BLaER1 (cell line): ENCODE measurements around the gene SPINDOC.
"Not testable (repeated sequence)": the region's sequence is repeated elsewhere in the genome, so short reads cannot be mapped to it uniquely, and the experiment has no call there.

Experiments
- H3K27ac ChIP-seq: shearing (Covaris generic); formaldehyde crosslinking; 2 replicates; pipeline ENCODE4 v1.8.1; 2022
- H3K27me3 ChIP-seq: shearing (Covaris generic); formaldehyde crosslinking; 2 replicates; pipeline ENCODE4 v1.8.1; 2022
- H3K36me3 ChIP-seq: shearing (Covaris generic); formaldehyde crosslinking; 2 replicates; pipeline ENCODE4 v1.8.1; 2022
- H3K4me1 ChIP-seq: shearing (Covaris generic); formaldehyde crosslinking; 2 replicates; pipeline ENCODE4 v1.8.1; 2022
- H3K4me2 ChIP-seq: shearing (Covaris generic); formaldehyde crosslinking; 2 replicates; pipeline ENCODE4 v1.8.1; 2022
- H3K4me3 ChIP-seq: shearing (Covaris generic); formaldehyde crosslinking; 2 replicates; pipeline ENCODE4 v1.8.1; 2022
- H3K9ac ChIP-seq: shearing (Covaris generic); formaldehyde crosslinking; 2 replicates; pipeline ENCODE4 v1.8.1; 2022
- H3K9me3 ChIP-seq: shearing (Covaris generic); formaldehyde crosslinking; 2 replicates; pipeline ENCODE4 v1.8.1; 2022
- H4K20me1 ChIP-seq: shearing (Covaris generic); formaldehyde crosslinking; 2 replicates; pipeline ENCODE4 v1.8.1; 2022
- Cebpa-rat ChIP-seq: shearing (Covaris generic); IDR thresholded peaks from 2 replicates; pipeline ENCODE4 v1.8.1; 2022

Gene SPINDOC

DNA sequence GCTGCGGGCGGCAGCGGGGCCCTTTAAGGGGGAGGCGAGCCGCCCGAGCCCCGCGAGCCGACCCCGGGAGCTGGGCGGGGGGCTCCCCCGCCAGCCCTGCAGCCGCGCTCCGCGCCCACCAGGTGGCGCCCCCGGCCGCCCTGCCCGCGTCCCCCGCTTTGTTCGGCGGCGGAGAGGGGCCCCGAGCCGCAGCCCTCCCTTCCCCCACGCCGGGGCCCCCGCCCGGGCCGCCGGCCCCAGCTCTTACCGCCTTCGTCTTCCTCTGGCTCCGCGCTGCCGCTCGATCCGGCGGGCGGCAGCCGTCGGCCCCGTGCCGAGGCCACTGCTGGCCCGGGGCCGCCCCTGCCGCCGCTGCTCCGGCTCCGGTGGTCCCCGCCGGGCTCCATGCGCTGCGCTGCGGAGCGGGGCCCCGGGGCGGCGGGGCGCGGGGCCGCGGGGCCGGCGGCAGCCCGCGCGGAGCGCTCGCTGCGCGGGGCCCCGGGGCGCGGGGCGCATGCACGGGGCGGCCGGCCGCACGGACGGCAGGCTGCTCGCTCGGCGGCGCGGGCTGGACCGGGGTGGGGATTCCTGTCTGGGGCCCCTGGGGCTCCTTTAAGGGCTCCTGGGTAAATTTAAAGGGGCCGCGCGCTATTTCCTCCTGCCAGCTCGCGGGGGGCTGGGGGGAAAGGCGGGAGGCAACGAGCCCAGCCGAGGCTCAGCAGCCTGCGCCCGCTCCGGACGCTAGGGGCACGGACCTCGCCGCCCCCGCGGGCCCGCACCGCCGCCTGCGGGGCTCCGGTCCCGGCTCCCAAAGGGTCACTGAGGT is 44.8 kb upstream of the SPINDOC start, which contains the start of gene ZFTA:
Gene ZFTA, minus strand, starts transcription at position 539 of the 805 bp plus-strand sequence. Its CDS starts 153 bp downstream, at position 386.
- Histone ChIP-seq H3K27me3 (peaks cover 26% of the 10 kb centered on the region), H3K4me3 (peak within 1 kb of the TSS; percentile 96), H4K20me1 (peaks cover 43% of the 10 kb centered on the region), H3K27ac (peak within 1 kb of the TSS; percentile 89), H3K9ac (peak within 1 kb of the TSS; percentile 90), H3K36me3 (peaks cover 25% of the 10 kb centered on the region), H3K4me2 (peak within 1 kb of the TSS; percentile 99), H3K4me1 (peaks cover 38% of the 10 kb centered on the region), H3K9me3 (no peaks in the 10 kb centered on the region)
- TF ChIP-seq Cebpa-rat, result no peak

DNA sequence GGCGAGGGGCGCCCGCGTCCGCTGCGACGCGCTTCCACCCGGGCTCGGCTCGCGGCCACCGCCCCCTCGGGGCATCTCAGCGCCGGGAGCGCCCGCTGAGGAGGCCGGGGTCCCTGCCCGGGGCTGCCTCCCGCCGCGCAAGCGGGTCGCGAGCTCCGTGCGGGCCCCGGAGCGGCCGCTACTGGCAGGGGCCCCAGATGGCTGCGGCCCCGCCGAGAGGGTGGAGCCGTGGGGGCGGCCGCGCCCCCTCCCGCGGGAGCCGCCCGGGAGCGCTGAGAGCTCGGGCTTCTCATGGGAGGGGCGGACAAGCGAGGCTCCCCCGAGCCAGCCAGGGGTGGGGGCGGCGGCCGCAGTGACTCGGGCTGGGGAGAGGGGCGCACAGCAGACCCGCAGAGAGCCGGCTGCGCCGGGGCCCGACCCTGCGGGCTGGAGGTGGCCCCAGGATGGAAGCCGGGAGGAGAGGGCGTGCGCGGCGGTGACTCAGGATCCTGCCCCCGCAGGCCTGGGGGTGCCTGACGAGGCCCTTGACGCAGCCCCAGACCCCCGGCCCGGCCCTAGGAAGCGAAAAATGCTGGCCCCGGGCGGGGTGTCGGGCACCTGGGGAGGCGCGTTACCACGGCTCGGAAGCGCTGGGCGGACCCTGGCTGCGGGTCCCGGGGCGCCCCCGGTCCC is 44.1 kb upstream of the SPINDOC start:
- Histone ChIP-seq H4K20me1 (peaks cover 39% of the 10 kb centered on the region), H3K36me3 (peaks cover 20% of the 10 kb centered on the region), H3K9me3 (no peaks in the 10 kb centered on the region), H3K4me1 (peaks cover 38% of the 10 kb centered on the region), H3K4me2 (peak overlapping the region; percentile 99), H3K4me3 (peak overlapping the region; percentile 96), H3K27ac (peak overlapping the region; percentile 89), H3K27me3 (peaks cover 26% of the 10 kb centered on the region), H3K9ac (peak overlapping the region; percentile 90)
- no peak for TF ChIP-seq Cebpa-rat

DNA sequence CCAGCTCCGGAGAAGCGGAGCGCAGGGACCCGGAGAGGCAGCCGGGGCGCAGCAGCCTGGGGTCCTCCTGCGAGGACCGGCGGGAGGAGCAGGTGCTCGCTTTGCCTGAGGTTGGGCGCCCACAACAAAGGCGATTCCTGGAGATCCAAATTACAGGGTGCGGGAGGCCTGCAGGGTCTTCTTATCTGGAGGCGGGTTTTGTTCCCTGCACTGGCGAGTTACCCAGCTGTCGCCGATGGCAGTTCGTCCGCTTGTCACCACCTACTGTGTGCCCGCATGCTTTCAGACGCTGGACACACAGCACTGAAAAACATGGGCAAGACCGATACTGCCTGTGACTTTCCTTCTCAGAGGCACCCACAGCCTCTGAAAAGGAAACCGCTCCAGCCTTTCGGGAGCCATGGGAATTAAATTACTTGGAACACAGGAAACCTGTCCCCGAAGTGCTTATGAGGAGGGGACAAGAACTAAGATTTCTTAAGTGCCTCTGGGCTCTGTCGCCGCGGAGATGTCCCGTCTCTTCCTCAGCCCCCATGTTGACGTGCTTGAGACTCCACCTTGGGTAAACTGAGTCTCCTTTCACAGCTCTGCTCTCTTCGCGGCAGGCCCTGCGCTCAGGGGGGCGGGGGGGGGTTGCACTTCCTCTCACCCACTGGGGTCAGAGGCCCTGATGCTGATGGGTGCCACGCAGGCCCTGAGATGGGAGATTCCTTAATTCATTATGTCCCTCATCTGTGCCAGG is 43.4 kb upstream of the SPINDOC start:
- peak overlapping the region; percentile 99 for H3K4me2 ChIP-seq
- H3K9me3 ChIP-seq, result no peaks in the 10 kb centered on the region
- H3K36me3 ChIP-seq, result peaks cover 13% of the 10 kb centered on the region
- H3K27ac ChIP-seq, result peak overlapping the region; percentile 89; the same call in 1 of the 2 replicates
- no peak for TF ChIP-seq Cebpa-rat
- peaks cover 26% of the 10 kb centered on the region for H3K27me3 ChIP-seq
- peak overlapping the region; percentile 90; the same call in 1 of the 2 replicates for H3K9ac ChIP-seq
- H4K20me1 ChIP-seq, result peaks cover 32% of the 10 kb centered on the region
- peaks cover 35% of the 10 kb centered on the region for H3K4me1 ChIP-seq
- peak overlapping the region; percentile 96 for H3K4me3 ChIP-seq

DNA sequence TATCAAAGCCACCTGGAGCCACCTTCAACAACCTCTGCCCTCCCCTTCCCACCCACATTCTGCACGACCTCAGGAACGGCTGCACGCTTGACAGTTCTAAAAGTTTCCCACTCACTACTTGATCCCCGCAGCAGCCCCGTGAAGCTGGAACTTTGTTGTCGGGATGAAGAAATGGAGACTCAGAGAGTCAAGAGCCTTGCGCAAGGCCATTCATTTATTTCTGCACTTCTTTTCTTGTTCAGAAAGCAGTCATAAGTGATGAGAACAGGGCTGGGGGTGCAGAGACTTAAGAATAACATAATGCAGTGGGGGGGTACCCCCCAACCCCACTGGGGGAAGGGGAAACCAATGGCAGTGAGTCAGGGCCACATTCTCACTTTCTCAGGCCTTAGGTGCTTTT is 42.5 kb upstream of the SPINDOC start:
- no peak overlapping the region for H3K9ac ChIP-seq

DNA sequence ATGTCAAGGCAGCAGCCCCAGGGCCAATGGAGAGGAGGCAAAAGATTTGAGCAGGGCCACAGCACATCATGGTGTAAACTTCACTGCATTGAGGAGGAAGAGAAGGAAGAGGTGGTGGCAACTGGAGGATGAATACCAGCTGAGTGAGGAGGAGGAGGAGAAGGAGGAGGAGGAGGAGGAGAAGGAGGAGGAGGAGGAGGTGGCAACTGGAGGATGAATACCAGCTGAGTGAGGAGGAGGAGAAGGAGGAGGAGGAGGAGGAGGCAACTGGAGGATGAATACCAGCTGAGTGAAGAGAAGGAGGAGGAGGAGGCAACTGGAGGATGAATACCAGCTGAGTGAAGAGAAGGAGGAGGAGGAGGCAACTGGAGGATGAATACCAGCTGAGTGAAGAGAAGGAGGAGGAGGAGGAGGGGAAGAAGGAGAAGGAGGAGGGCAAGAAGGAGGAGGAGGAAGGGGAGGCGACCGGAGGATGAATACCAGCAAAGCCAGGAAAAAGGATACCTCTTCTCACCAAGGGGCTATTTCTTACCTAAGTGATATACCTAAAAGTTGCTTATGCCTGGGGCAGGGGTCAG is 41.4 kb upstream of the SPINDOC start:
- H3K4me1 ChIP-seq, result peaks cover 15% of the 10 kb centered on the region
- not testable (repeated sequence) for H3K27ac ChIP-seq, H3K4me2 ChIP-seq, H3K4me3 ChIP-seq, H3K36me3 ChIP-seq, H3K9ac ChIP-seq, H3K9me3 ChIP-seq
- peaks cover 13% of the 10 kb centered on the region for H4K20me1 ChIP-seq
- H3K27me3 ChIP-seq, result peaks cover 26% of the 10 kb centered on the region

More for the DNA sequence above, 42.5 kb upstream of the SPINDOC start:
- Histone ChIP-seq H3K27me3 (peaks cover 26% of the 10 kb centered on the region), H3K4me3 (no peak overlapping the region), H3K4me2 (no peak overlapping the region), H3K27ac (no peak overlapping the region), H4K20me1 (peaks cover 24% of the 10 kb centered on the region), H3K36me3 (peaks cover 6% of the 10 kb centered on the region), H3K9me3 (no peaks in the 10 kb centered on the region), H3K4me1 (peaks cover 26% of the 10 kb centered on the region)
- TF ChIP-seq Cebpa-rat, result no peak

DNA sequence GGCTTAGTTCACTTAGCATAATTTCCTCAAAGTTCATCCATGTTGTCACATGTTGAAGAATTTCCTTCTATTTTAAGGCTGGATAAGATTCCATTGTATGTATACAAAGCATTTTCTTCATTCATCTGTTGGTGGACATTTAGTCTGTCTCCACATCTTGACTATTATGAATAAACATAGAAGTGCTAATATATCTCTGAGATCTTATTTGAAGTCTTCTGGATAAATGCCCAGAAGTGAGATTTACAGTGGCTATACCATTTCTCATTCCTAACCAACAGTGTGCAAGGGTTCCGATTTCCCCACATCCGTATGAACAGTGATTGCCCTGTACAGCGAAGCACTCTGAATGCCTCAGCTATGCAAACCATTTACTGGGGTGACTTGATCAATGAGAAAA is 38.1 kb upstream of the SPINDOC start:
- Histone ChIP-seq H3K4me2 (no peak overlapping the region), H3K9me3 (no peaks in the 10 kb centered on the region), H3K4me1 (peaks cover under 1% of the 10 kb centered on the region), H4K20me1 (no peaks in the 10 kb centered on the region), H3K4me3 (no peak overlapping the region), H3K36me3 (no peaks in the 10 kb centered on the region), H3K27me3 (peaks cover 15% of the 10 kb centered on the region), H3K27ac (no peak overlapping the region), H3K9ac (no peak overlapping the region)
- no peak for TF ChIP-seq Cebpa-rat

DNA sequence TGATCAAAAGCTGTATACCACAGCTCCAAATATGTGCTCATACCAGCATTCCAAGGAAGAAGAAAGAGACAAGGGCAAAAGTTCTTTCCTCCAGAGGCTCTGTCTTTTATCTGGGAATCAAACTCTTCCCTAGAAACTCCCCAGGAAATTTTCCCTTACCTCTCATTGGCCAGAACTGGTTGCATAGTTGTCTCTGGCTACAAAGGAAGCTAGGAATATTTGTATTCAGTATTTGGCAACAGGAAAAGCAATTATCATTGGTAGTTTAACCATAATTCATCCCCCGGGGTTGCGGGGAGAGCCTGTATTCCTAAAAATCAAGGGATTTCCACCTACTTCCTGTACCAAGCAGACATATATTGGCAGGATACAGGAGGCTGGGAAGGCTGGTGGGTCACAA is 34.2 kb upstream of the SPINDOC start:
- TF ChIP-seq Cebpa-rat, result no peak
- Histone ChIP-seq H3K4me2 (no peak overlapping the region), H3K4me3 (no peak overlapping the region), H3K9ac (no peak overlapping the region), H3K27me3 (no peaks in the 10 kb centered on the region), H3K9me3 (no peaks in the 10 kb centered on the region), H3K36me3 (no peaks in the 10 kb centered on the region), H4K20me1 (no peaks in the 10 kb centered on the region), H3K4me1 (peaks cover 7% of the 10 kb centered on the region), H3K27ac (no peak overlapping the region)

DNA sequence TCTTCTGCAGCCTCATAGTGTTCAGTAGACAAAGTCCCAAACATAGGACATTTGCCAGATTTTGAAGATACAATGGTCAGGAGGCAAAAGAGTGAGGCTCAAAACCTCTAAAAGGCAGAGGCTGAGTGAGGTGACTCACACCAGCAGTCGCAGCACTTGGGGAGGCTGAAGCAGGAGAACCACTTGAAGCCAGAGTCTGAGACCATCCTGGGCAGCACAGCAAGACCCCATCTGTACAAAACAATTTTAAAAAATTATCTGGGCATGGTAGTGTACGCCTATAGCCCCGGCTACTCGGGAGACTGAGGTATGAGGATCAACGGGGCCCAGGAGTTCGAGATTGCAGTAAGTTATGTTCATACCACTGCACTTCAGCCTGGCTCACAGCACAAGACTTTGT is 30.5 kb upstream of the SPINDOC start:
- H4K20me1 ChIP-seq, result no peaks in the 10 kb centered on the region
- no peak for TF ChIP-seq Cebpa-rat
- H3K4me3 ChIP-seq, result no peak overlapping the region
- no peaks in the 10 kb centered on the region for H3K36me3 ChIP-seq
- peaks cover 12% of the 10 kb centered on the region for H3K4me1 ChIP-seq
- H3K27me3 ChIP-seq, result no peaks in the 10 kb centered on the region
- no peak overlapping the region for H3K4me2 ChIP-seq
- no peak overlapping the region for H3K27ac ChIP-seq
- no peaks in the 10 kb centered on the region for H3K9me3 ChIP-seq
- no peak overlapping the region for H3K9ac ChIP-seq

DNA sequence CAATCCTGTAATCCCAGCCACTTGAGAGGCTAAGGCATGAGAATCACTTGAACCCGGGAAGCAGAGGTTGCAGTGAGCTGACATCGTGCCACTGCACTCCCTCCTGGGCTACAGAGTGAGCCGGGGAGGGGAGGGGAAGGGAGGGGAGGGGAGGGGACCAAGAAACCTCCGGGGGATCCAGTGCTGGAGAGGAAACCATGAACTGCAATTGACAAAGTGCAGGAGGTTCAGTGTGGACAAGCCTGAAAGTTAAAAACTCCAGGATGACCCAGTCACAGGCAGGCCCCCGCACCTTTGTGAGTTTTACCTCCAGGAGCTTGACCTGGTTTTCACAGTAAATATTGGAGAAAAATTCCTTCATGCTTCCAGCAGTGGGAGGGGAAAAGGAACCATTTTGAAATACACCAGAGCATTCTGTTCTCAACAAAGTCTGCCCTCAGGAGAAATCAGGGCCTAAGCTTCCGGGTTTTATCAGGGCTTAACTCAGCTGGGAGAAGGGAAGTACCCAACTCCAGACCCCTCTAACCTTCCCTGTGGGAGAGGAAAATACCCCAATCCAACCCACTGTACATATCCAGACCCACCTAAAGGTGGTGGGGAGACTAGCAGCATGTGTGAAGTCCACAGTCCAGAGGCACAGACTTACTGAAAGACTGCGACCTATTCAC is 29.2 kb upstream of the SPINDOC start:
- Histone ChIP-seq H4K20me1 (no peaks in the 10 kb centered on the region), H3K9me3 (no peaks in the 10 kb centered on the region), H3K27ac (peak overlapping the region; percentile 36; the same call in 1 of the 2 replicates), H3K36me3 (no peaks in the 10 kb centered on the region), H3K9ac (no peak overlapping the region), H3K4me3 (no peak overlapping the region), H3K27me3 (no peaks in the 10 kb centered on the region), H3K4me1 (peaks cover 12% of the 10 kb centered on the region), H3K4me2 (peak overlapping the region; percentile 42)
- TF ChIP-seq Cebpa-rat, result no peak
